PFSK-1 (cell line): ENCODE measurements around the gene PCDH8.

Experiments used
- POLR2AphosphoS5 ChIP-seq: IDR thresholded peaks from 2 replicates; pipeline ENCODE4 v1.6.1; 2012; ENCODE audit warnings: low read depth, mild to moderate bottlenecking, control low read depth, low read length, moderate library complexity
- REST ChIP-seq, 2 experiments: IDR thresholded peaks; 2 replicates each; pipeline versions ENCODE4 v1.6.1 to v1.8.0; 2011 to 2012; ENCODE audit warnings: low read depth in 2 of 2, low read length in 2 of 2, control low read depth in 1 of 2, inconsistent platforms in 1 of 2, mild to moderate bottlenecking in 1 of 2, moderate library complexity in 1 of 2; ENCODE audit not compliant: insufficient read depth in 1 of 2
- SIN3A ChIP-seq: IDR thresholded peaks from 2 replicates; pipeline ENCODE4 v1.6.1; 2012; ENCODE audit warnings: mild to moderate bottlenecking, low read length, moderate library complexity, borderline replicate concordance; ENCODE audit not compliant: insufficient read depth
- TAF1 ChIP-seq: IDR thresholded peaks from 2 replicates; pipeline ENCODE4 v1.6.1; 2012; ENCODE audit warnings: low read length, control low read depth, borderline replicate concordance; ENCODE audit not compliant: insufficient read depth

GRCh38 chr13:52884429-52885010 lies 36.1 kb upstream of the PCDH8 start:
- TF ChIP-seq POLR2AphosphoS5: no peak
- TF ChIP-seq SIN3A: no peak
- no peak for TF ChIP-seq TAF1
- TF ChIP-seq REST (IDR thresholded peaks at IDR 0.05; ENCODE audit: insufficient read depth in 1 of 2, low read depth in 2 of 2, low read length in 2 of 2): no peak
